MM.1S (cell line): ENCODE measurements around the gene LPIN1.

Source experiments
- EZH2 ChIP-seq: fragments of 300-600 bp; sonication (generic); optimal IDR thresholded peaks from 2 replicates; pipeline ENCODE3; 2017; ENCODE audit warnings: low read depth, mild to moderate bottlenecking, antibody characterized with exemption, low read length, mixed read lengths
- TF ChIP-seq, protein P1 (sequence below): fragments of 300-600 bp; sonication (generic); IDR thresholded peaks from 2 replicates; pipeline ENCODE4 v1.5.1; 2016; ENCODE audit warnings: antibody characterized with exemption, low read length, mixed read lengths

DNA sequence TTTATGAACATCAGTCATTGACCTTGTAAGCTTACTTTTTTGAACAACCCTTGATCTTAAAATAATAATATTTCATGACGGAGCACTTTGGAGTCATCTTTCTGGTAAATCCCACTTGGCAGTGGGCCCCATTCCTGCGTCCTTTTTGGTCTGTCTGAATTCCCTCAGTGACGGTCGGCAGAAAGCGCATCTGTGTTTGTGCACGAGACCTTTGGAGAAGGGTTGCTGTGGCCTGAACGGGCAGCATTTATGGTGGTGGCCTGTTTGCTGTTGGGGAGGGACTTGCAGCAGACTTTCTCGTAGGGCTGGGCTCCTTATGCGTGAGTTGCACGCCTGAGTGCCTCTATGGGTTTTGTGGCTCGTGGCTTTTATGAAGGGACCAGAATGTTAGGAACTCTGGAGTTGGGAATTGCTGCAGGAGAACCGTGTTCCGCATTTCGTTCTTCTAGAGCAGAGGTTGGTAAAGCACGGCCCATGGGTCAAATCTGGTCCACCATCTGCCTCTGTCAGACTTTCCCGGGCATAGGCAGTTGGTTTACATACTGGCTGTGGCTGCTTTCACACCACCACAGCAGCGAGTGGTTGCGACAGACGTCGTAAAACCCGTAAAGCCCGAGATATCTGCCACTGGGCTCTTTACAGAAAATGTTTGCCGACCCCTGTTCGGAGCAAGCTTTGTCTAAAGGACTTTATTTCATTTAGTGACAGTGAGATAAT, 30.8 kb downstream of the LPIN1 start:
- TF ChIP-seq EZH2 = no peak
- TF ChIP-seq, protein P1, sequence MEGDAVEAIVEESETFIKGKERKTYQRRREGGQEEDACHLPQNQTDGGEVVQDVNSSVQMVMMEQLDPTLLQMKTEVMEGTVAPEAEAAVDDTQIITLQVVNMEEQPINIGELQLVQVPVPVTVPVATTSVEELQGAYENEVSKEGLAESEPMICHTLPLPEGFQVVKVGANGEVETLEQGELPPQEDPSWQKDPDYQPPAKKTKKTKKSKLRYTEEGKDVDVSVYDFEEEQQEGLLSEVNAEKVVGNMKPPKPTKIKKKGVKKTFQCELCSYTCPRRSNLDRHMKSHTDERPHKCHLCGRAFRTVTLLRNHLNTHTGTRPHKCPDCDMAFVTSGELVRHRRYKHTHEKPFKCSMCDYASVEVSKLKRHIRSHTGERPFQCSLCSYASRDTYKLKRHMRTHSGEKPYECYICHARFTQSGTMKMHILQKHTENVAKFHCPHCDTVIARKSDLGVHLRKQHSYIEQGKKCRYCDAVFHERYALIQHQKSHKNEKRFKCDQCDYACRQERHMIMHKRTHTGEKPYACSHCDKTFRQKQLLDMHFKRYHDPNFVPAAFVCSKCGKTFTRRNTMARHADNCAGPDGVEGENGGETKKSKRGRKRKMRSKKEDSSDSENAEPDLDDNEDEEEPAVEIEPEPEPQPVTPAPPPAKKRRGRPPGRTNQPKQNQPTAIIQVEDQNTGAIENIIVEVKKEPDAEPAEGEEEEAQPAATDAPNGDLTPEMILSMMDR = no peak
